Activated naive CD4-positive, alpha-beta T cell treated with Interleukin-2 at 50 U/mL for 16 hours (primary cell): ENCODE measurements around the gene AKR1C3.
"Not testable (repeated sequence)": the region's sequence is repeated elsewhere in the genome, so short reads cannot be mapped to it uniquely, and the experiment has no call there.

Experiments
- DNase-seq: peaks from one replicate; pipeline ENCODE4 v3.0.0-alpha.2; 2020

AKR1C3 gene

DNA sequence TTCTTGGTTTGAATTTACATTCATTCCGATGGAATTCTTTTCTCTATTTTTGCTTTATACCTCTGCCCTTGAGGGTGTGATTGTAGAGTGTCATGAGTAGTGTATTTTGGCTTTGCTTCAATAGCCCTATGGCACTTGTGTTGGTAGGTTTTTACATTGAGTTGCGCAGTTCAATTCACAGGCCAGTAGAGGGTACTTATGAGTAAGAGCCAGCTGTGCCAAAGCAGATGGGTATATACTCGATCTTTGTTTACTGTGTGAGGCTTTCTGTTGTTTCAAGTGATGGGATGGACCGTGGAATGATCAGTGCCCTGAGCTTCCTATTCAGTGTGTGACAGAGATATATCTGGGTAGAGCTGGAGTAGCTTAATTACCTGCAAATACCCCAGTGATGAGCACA, 4.3 kb upstream of the AKR1C3 start:
- DNase-seq = no peak

DNA sequence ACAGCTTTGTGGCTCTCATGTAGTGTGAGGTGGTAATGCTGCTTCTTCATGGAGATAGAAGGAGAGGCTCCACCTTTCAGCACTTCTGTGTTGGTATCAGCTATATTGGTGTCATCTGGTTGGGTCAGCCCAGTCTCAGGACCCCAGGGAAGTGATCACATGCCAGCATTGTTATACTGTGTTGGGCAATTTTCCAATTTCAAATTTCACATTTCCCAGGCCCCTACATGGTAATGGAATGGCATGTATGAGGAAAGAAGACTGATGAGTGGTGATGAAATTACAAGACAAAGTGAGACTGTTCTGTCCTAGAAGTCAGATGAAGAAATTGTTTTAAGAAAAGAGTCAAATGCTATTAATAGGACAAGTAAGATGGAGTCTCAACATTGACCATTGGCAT, 3.7 kb upstream of the AKR1C3 start:
- no peak for DNase-seq

DNA sequence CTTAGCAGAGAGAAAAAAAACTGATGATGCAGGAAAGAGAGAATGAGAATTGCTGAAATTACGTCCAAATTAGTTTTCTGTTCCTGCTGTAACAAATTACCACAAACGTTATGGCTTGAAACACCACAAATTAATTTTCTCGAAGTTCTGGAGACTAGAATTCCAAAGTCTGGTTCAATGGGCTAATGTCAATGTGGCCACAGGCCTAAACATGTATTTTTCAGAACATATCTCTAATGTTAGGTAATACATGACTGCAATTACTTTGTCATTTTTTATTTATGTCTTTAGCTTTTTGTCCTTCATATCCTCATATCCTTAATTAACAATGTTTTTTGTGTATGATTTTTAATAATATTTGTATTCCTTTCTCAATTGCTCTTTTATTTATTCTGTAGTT, 3.0 kb upstream of the AKR1C3 start:
- no peak for DNase-seq

DNA sequence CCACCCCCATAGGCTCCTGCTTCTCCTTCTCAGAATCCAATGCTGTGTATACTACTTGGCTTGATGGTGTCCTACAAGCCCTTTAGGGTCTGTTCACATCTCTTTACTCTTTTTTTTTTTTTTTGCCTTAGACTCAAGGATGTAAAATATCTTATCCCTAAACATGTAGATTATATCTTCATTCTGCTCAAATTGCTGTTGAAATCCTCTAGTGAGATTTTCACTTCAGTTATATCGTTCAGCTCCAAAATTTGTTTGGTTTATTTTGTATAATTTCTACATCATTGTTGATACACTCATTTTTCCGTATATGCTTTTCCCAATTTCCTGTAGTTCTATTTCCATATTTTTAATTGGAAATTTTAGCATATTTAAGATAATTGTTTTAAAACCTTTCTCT, 1.8 kb upstream of the AKR1C3 start:
- no peak for DNase-seq

DNA sequence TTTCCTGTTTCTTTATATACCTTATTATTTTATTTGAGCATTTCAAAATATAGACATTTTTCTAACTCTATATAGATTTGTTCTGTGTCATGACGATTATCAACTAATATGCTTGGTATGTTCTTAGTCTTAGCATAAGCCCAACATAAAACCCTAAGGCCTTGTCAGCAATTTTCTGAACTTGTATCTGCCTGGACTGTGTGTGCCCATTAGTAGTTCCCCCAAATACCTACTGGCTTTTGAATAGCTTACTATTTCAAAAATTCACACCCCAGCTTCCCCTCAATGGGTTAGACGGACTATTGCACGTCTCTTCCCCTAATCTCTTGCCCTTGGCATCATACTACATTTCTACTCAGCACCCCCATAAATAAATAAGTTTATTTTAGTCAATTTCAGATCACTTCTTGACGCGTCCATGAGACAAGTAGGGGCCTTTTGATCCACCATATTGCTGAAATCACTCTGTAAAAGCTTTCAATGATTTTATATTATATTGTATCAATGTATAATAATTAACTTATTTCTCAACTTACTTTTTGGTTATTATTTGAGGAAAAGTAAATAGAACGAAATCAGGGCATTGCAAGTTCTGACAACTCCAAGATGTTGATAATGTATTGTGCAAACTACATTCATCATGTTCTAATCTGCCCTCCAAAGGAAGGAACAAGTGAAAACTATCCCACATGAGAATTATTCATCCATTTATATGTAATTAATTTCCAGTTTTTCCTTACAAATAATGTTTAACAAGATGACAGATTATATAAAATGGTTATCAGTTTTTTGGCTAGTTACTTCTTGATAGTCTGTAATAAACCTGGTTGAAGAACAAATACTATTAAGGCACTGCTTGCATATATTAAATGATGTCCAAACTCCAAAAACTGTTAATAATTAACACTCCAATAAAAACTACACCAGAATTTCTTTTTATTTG, 1.1 kb upstream of the AKR1C3 start:
- DNase-seq = no peak

DNA sequence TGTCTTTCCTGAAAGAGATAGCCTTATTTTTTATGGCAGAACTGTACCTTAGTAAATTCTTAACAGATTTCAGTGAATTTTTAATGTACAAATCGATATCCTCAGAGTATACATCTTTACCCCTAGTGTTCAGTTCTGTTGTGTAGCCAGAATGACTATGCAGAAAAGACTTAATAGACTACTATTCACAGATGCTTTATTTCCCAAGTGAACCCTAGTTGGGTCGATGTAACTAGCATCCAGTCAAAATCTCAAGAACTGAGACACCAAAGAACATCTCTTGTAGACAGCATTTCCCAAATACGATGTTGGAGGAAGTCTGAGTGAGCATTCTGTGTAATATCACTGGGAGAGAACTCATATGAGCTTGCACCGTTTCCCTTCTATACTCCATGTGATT, 1.5 kb downstream of the AKR1C3 start:
- DNase-seq = no peak

DNA sequence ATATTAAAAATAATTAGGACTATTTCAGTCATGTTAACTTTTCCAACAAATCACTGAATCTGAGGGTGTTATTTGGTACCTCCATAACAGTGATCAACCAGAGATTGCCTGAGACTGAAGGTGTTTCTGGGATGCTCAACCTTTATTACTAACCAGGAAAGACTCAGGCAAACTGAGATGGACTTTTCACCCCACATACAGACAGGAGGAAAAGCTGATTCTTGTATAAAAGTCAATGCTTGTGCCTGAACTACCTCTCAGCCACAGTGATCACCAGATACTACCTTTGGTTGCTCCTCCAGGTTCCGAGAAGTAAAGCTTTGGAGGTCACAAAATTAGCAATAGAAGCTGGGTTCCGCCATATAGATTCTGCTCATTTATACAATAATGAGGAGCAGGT, 1.9 kb downstream of the AKR1C3 start:
- DNase-seq = no peak

DNA sequence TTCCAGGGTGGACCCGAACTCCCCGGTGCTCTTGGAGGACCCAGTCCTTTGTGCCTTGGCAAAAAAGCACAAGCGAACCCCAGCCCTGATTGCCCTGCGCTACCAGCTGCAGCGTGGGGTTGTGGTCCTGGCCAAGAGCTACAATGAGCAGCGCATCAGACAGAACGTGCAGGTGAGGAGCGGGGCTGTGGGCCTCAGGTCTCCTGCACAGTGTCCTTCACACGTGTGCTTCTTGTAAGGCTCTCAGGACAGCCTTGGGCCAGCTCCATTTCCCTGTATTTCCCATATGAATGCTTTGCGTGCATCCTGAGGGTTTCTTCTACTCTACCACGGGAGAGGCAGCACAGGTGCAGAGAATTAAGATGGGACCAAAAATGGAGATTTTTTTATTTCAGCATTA, 8.3 kb downstream of the AKR1C3 start:
- DNase-seq = not testable (repeated sequence)

DNA sequence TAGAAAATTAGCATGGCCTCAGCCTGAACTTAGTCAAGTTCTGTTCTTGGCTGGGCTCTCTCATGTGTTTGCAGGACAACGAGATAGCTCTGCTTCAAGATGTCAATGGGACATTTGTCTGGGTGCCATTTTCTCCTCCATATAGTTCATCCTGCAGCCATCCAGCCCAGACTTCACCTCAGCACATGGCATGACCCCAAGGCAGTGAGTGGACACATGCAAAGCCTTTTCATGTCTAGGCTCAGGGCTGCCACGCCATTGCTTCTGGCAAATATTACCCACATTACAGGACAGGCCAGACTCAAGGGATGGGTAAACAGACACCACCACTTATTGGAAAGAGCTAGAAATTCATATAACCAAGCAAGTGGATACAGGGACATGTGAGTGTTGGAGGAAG, 9.3 kb downstream of the AKR1C3 start:
- DNase-seq = no peak

DNA sequence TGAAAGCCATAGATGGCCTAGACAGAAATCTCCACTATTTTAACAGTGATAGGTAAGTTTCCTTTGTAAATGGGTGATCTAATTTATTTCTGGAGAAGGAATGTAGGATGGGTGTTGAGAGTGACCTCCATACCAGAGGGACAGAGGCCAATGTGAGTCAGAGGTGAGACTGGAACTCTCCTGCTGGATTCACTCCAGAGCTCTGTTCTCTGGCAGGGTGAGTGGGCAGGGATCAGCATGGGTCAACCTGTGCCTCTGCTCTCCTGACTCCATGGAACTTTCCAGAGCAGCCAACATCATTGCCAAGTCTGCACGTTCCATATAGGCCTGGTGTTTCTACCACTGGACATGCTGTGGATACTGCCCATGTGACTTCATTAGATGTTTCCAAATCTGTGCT, 11.4 kb downstream of the AKR1C3 start:
- no peak for DNase-seq

DNA sequence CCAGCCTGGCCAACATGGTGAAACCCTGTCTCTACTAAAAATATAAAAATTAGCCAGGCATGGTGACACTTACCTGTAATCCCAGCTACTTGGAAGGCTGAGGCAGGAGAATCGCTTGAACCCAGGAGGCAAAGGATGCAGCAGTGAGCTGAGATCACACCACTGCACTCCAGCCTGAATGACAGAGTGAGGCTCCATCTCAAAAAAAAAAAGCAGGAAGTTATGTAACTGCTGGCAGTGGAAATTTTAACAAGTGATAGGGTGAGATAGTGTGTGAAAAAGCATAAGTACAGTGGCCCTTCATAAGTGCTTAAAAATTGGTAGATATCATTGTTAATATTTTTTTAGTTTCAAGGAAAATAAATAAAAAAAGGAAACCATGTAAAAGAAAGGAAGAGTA, 12.3 kb downstream of the AKR1C3 start:
- DNase-seq = no peak

DNA sequence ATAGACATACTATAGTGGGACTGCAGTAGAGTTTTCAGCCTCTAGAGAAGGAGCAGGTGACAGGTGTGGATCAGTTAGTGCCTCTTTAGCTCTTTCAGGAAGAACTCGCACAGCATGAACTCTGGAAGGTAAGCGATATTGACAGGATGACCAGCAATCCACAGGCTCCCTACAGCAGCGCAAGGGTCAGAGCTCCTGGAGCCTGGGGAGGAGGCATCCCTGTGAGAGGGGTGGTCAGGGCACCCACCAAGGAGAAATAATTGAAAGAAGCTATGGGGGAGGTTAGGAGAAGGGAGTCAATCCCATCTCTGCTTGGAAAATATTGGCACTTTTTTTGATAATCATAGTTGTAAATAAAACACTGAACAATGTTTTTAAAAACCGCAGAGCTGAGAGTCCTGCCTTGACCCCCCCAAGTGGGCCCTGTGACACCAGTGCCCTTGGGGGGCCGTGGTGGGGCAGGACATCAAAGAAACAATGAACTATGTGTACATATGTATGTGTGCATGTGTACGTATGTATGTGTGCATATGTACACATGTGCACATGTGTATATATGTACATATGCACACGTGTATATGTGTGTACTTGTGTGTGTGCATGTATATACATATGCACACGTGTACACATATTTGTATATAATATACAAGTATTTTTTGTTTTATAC, 13.8 kb downstream of the AKR1C3 start:
- no peak for DNase-seq

DNA sequence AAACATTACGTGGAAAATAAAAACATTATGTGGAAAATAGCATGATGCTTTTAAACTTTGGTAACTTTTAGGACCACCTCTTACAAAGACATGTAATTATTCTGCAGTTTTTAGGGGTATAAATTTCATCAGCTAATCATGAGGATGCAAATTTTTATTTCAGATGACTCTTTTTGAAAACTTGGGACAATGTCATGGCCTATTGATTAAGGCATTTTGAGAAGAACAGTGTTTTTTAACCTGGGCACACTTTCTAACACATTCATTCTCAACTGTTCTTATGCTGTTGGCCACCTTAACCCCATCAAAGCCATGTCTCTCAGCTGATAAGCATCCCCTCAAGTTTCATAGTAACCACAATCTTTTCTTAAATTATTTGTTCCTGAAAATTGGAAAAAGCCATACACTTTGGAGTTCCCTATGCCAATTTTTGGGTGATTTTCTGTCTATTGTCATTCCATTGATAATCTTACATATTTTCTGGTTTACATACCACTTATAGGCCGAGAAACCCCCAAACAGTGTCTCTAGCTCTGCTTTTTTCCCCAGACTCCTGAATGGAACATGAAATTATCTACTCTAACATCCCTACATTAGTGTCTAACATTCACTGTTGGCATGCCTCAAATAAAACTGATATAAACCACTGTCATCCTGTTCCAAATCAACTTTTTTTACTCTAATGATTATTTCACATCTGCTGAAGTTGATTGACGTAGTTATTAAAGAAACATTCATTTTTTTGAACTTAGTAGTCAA, 14.6 kb downstream of the AKR1C3 start:
- DNase-seq = no peak

DNA sequence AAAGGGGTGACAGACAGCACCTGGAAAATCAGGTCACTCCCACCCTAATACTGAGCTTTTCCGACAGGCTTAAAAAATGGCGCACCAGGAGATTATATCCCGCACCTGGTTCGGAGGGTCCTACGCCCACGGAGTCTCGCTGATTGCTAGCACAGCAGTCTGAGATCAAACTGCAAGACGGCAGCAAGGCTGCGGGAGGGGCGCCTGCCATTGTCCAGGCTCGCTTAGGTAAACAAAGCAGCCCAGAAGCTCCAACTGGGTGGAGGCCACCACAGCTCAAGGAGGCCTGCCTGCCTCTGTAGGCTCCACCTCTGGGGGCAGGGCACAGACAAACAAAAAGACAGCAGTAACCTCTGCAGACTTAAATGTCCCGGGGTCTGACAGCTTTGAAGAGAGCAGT, 15.6 kb downstream of the AKR1C3 start:
- not testable (repeated sequence) for DNase-seq

DNA sequence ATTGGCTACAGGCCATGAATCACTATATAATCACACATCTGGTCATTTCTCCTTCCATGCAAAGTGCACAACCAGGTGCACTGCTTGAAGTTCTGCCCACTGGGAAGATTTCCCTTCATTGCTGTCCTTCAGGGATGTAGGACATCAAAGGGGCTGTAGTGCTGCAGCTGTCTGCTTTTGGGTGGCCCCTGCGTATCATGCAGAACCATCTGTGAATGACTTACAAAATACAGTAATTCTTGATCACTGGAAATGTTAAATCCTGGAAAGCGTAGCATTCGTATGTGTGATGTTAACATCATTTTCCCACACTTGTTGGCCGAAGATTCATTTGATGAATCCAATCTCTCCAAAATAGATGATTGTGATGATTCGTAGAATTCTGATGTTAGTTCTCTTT, 22.4 kb downstream of the AKR1C3 start:
- DNase-seq = no peak

DNA sequence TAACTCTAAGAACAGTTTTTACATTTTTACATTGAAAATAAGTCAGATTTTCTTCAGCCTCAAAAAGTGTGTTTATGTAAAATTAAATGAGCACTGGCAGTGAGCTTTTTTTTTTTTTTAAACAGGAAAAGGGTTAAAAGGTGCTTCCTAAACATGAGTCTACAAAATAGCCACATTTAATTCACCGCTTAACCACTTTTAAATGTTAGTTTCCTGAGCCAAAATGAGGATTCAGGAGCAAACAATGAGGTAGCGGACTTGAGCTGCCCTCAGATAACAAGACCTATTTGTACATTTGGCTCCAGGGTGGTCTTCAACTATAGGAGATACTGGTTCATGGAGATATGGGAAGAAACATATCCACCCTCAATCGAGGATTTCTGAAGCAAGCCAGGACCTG, 22.8 kb downstream of the AKR1C3 start:
- DNase-seq = no peak

DNA sequence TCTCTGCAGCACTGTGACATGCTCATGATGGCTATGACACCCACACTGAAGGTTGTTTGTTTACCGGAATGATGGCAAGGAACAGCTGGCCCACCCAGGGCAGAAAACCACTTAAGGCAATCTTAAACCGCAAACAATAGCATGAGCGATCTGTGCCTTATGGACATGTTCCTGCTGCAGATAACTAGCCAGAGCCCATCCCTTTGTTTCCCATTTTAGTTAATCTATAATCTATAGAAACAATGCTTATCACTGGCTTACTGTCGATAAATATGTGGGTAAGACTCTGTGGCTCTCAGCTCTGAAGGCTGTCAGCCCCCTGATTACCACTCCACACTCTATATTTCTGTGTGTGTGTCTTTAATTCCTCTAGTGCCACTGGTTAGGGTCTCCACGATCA, 25.8 kb downstream of the AKR1C3 start:
- not testable (repeated sequence) for DNase-seq

DNA sequence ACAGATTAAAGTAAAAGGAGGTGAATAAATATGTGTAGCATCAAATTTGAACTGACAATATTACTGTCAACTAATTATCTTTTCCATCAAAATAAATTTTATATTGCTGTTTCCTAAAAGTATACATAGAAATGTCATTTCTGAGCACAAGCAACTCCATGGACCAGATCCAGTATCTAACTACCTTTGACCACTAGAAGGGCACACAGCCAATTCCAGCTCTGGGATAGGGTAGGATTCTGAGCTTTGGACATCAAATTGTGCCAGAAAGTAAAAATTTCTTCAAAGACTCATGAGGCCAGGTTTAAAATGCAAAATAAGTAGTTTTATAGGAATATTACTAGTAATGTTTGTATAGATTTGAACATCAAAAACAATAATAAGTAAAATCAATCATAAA, 29.7 kb downstream of the AKR1C3 start:
- DNase-seq = no peak

DNA sequence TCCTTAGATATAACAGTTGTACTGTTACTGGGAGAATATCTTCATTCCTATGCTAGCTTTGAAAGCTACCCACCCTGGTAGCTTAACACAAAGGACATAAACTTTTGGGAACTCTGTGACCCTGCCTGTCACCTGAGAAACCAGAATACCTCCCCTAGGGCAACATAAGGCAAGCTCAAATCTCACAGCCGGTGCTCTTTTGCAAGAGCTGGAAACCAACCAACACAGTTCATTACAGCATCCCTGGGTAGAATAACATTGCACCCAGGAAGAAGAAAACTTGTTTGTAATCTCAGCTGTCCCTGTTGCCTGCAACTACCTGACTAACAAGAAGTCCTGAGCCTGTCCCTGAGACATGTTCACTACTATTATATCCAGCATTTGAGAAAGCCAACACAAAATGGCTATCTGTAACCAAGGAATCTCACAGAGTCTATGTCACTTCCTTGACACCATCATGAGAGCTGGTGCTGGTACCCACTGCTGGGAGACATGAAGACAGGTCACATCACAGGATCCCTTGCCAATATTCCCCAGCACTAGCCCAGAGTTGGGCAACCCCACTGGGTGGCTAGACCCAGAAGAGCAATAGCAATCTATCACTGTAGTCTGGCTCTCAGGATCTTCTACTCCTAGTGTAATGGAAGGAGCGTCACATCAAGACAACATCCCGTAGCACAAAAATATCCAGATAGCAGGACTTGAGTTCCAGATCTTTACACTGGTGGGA, 31.3 kb downstream of the AKR1C3 start:
- no peak for DNase-seq

DNA sequence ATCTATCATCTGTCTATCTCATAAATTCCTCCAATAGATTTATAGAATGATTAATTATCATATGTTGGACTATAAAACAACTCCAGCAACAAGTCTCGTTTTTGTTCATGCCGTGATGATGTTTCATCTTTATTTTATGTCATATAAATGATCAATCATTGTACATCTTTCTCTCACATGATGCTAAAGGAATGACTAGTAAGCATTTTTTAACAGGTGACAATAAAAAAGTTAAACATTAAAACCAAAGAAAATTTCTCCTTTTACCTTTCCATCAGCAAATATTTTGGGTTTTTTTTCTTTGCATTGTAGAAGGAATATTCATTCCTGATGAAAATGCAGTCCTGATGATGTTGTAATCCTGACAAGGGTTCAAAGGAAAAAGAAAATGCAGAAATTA, 41.4 kb downstream of the AKR1C3 start:
- no peak for DNase-seq

DNA sequence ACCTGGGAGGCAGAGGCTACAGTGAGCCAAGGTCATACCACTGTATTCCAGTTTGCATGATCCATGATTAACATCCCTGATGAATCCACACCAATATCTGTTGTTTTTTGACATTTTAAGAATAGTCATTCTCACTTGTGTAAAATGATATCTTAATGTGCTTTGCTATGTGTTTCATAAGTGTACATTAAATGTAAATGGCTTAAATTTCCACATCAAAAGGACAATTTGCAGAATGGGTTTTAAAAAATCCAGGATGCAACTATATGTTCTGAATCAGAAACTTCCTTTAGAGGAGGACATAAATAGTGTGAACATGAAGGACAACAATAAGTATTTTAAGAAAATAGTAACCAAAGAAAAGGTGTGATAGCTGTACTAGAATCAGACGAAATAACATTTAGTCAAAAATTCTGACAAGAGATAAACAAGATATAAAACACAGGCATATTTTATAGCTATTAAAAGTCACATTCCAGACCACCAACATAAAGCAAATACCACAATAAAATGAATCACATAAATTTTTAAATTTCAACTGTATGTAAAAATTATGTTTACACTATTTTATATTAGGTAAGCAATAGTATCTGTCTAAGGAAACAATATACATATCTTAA, 42.4 kb downstream of the AKR1C3 start:
- DNase-seq = no peak

DNA sequence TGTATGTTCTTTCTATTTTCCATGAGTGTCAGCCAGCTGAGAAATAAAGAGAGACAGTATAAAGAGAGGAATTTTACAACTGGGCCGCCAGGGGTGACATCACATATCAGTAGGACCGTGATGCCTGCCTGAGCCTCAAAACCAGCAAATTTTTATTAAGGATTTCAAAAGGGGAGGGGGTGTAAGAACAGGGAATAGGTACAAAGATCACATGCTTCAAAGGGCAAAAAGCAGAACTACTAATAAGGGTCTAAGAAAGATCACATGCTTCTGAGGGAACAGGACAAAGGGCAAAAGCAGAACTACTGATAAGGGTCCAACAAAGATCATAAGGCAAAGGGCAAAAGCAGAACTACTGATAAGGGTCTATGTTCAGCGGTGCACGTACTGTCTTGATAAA, 43.5 kb downstream of the AKR1C3 start:
- DNase-seq = not testable (repeated sequence)

DNA sequence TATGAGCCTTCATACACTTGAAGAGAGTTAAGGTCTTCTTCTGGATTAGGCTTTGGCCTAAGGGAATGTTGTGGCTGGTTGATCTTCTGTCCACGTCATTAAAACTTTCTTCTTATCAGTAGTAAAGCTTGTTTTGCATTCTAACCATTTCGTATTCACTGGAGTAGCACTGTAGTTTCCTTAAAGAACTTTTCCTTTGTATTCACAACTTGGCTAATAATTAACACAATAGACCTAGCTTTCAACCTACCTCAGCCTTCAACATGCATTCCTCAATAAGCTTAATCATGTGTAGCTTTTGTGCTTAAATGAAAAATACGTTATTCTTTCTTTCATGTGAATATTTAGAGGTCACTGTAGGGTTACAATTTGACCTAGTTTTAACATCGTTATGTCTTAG, 48.0 kb downstream of the AKR1C3 start:
- no peak for DNase-seq
